CD1c-positive myeloid dendritic cell (primary cell): ENCODE results near the gene C19orf81.

Experiments used
- DNase-seq: peaks from one replicate; pipeline ENCODE4 v3.0.0-alpha.2; 2016; ENCODE audit errors: extremely low spot score

The C19orf81 gene

GRCh38 chr19:50686310-50687032, 37.2 kb downstream of the C19orf81 start:
- DNase-seq, result no peak

GRCh38 chr19:50688766-50689165, 39.5 kb downstream of the C19orf81 start:
- no peak for DNase-seq

- no peak for DNase-seq
Observed at GRCh38 chr19:50690439-50690838, 41.2 kb downstream of the C19orf81 start.

GRCh38 chr19:50693064-50693975, 44.1 kb downstream of the C19orf81 start:
- no peak for DNase-seq

- DNase-seq, result no peak
Observed at GRCh38 chr19:50694815-50695145, 45.5 kb downstream of the C19orf81 start.

- peak; percentile 16 for DNase-seq
Observed at GRCh38 chr19:50695251-50696093, 46.2 kb downstream of the C19orf81 start.

- DNase-seq, result no peak
Observed at GRCh38 chr19:50696094-50696483, 46.8 kb downstream of the C19orf81 start.

GRCh38 chr19:50697414-50698124, 48.3 kb downstream of the C19orf81 start:
- DNase-seq, result no peak

- DNase-seq, result no peak
Observed at GRCh38 chr19:50701367-50701985, 52.2 kb downstream of the C19orf81 start.

- no peak for DNase-seq
Observed at GRCh38 chr19:50702158-50702870, 53.1 kb downstream of the C19orf81 start.

GRCh38 chr19:50702871-50703829, 53.9 kb downstream of the C19orf81 start:
- DNase-seq, result peak; percentile 47

GRCh38 chr19:50703915-50704796, 54.9 kb downstream of the C19orf81 start:
- no peak for DNase-seq

GRCh38 chr19:50705422-50706019, 56.3 kb downstream of the C19orf81 start:
- peak; percentile 54 for DNase-seq

GRCh38 chr19:50706387-50706786, 57.1 kb downstream of the C19orf81 start:
- DNase-seq, result no peak

- no peak for DNase-seq
Observed at GRCh38 chr19:50708179-50708879, 59.1 kb downstream of the C19orf81 start.
